Neuronal stem cell (in vitro differentiated cells): ENCODE data around the gene FOXP1.

Experiments used
- DNase-seq: peaks from one replicate; pipeline ENCODE4 v3.0.0-alpha.2; 2013; ENCODE audit warnings: low spot score
- H2AFZ ChIP-seq: one replicate; pipeline ENCODE4 v1.6.1; 2013; ENCODE audit warnings: mild to moderate bottlenecking, low read length, inconsistent platforms
- H2AK5ac ChIP-seq: 2 replicates; pipeline ENCODE4 v1.6.1; 2013; ENCODE audit warnings: low read depth, mild to moderate bottlenecking, inconsistent platforms, low read length, moderate library complexity, mixed read lengths
- H2BK120ac ChIP-seq: 2 replicates; pipeline ENCODE4 v1.6.1; 2013; ENCODE audit warnings: low read depth, mild to moderate bottlenecking, inconsistent platforms, low read length, moderate library complexity, mixed read lengths
- H2BK12ac ChIP-seq: one replicate; pipeline ENCODE4 v1.6.1; 2013; ENCODE audit warnings: low read length, inconsistent platforms
- H2BK15ac ChIP-seq: 2 replicates; pipeline ENCODE4 v1.6.1; 2013; ENCODE audit warnings: mild to moderate bottlenecking, low read length, inconsistent platforms, mixed read lengths
- H2BK5ac ChIP-seq: one replicate; pipeline ENCODE4 v1.6.1; 2013; ENCODE audit warnings: inconsistent platforms, mild to moderate bottlenecking, low read length, moderate library complexity
- H3K14ac ChIP-seq: one replicate; pipeline ENCODE4 v1.6.1; 2013; ENCODE audit warnings: low read length, inconsistent platforms
- H3K18ac ChIP-seq: 2 replicates; pipeline ENCODE4 v1.6.1; 2013; ENCODE audit warnings: low read length, inconsistent platforms
- H3K23ac ChIP-seq: 2 replicates; pipeline ENCODE4 v1.6.1; 2013; ENCODE audit warnings: low read depth, mild to moderate bottlenecking, mixed read lengths, low read length, inconsistent platforms; ENCODE audit not compliant: poor library complexity
- H3K27ac ChIP-seq: replicated peaks from 3 replicates; pipeline ENCODE4 v1.5.1; 2013; ENCODE audit warnings: low read length, inconsistent platforms
- H3K27me3 ChIP-seq, 3 experiments: 2 replicates each; pipeline ENCODE4 v1.6.1; 2013; ENCODE audit warnings: low read length in 3 of 3, mild to moderate bottlenecking in 2 of 3, inconsistent platforms in 1 of 3, low read depth in 1 of 3, mixed read lengths in 1 of 3, moderate library complexity in 1 of 3; ENCODE audit not compliant: control insufficient read depth in 3 of 3, insufficient read depth in 3 of 3
- H3K36me3 ChIP-seq, 2 donors: replicated peaks in 1 of 2; 2 replicates each; pipeline ENCODE4 v1.6.1; 2013; ENCODE audit warnings: low read length in 2 of 2; ENCODE audit not compliant: control insufficient read depth in 2 of 2, insufficient read depth in 2 of 2
- H3K4ac ChIP-seq: 2 replicates; pipeline ENCODE4 v1.6.1; 2013; ENCODE audit warnings: inconsistent platforms, mild to moderate bottlenecking, low read length, moderate library complexity
- H3K4me1 ChIP-seq, 2 donors: 1 replicate in 1 of 2; 2 replicates in 1 of 2; pipeline ENCODE4 v1.6.1; 2013; ENCODE audit warnings: low read length in 2 of 2, low read depth in 1 of 2; ENCODE audit not compliant: control insufficient read depth in 2 of 2, insufficient read depth in 1 of 2
- H3K4me2 ChIP-seq: one replicate; pipeline ENCODE4 v1.6.1; 2013; ENCODE audit warnings: mild to moderate bottlenecking, low read length, inconsistent platforms; ENCODE audit not compliant: insufficient read depth, poor library complexity, severe bottlenecking
- H3K4me3 ChIP-seq, 2 donors: 2 replicates each; pipeline ENCODE4 v1.5.1; 2013; ENCODE audit warnings: low read length in 2 of 2, mild to moderate bottlenecking in 2 of 2, inconsistent platforms in 1 of 2, moderate library complexity in 1 of 2
- H3K79me1 ChIP-seq: one replicate; pipeline ENCODE4 v1.6.1; 2013; ENCODE audit warnings: low read depth, mild to moderate bottlenecking, inconsistent platforms, low read length, moderate library complexity
- H3K9ac ChIP-seq: one replicate; pipeline ENCODE4 v1.6.1; 2013; ENCODE audit warnings: mild to moderate bottlenecking, low read depth, low read length, inconsistent platforms; ENCODE audit not compliant: poor library complexity
- H3K9me3 ChIP-seq, 2 donors: replicated peaks in 1 of 2; 2 replicates each; pipeline versions ENCODE3 to v1.6.1; 2013; ENCODE audit warnings: low read length in 2 of 2, mild to moderate bottlenecking in 2 of 2, inconsistent platforms in 1 of 2, low read depth in 1 of 2, mixed read lengths in 1 of 2, moderate library complexity in 1 of 2; ENCODE audit not compliant: control insufficient read depth in 2 of 2, insufficient read depth in 1 of 2
- H4K8ac ChIP-seq: one replicate; pipeline ENCODE4 v1.6.1; 2013; ENCODE audit warnings: low read depth, mild to moderate bottlenecking, inconsistent platforms, low read length, moderate library complexity
- H4K91ac ChIP-seq: one replicate; pipeline ENCODE4 v1.6.1; 2013; ENCODE audit warnings: low read length, low read depth, mild to moderate bottlenecking, inconsistent platforms; ENCODE audit not compliant: poor library complexity
- WGBS, 2 donors: extraction: QIAGEN DNeasy Blood & Tissue Kit; methylation state at CpG; one replicate each; pipeline ENCODE4 v1.1.7; 2013; ENCODE audit warnings: missing lambda C conversion rate in 2 of 2, mixed read lengths in 1 of 2; ENCODE audit not compliant: insufficient read length in 2 of 2, insufficient replicate concordance in 1 of 2; ENCODE audit errors: extremely low coverage in 2 of 2; 5-methylcytosine and 5-hydroxymethylcytosine counted together

The FOXP1 gene

DNA sequence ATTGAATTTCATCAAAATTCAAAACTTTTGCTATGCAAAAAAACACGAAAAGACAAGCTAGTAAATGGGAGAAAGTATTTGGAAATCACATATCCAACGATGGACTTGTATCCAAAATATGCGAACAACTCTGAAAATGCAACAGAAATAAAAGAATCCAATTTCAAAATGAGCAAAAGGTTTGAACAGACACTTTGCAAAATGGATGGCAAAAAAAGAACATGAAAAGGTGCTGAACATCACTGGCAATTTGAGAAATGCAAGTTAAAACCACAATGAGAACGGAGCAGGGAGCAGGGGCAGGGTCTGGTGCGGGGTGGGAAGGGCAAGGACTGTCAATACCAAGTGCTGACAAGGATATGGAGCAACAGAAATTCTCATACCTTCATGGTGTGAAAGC lies 23.1 kb upstream of the FOXP1 start:
- H3K23ac ChIP-seq = no peak overlapping the region
- H2BK5ac ChIP-seq = no peak overlapping the region
- H3K4me3 ChIP-seq = no peak overlapping the region
- no peak overlapping the region for H2BK12ac ChIP-seq
- no peak overlapping the region for H2BK120ac ChIP-seq
- H3K9ac ChIP-seq = no peak overlapping the region
- H3K18ac ChIP-seq = no peak overlapping the region
- no peaks in the 10 kb centered on the region for H3K79me1 ChIP-seq
- no peak overlapping the region for H2AFZ ChIP-seq
- H2BK15ac ChIP-seq = no peak overlapping the region
- peaks cover 0 to 2% of the 10 kb centered on the region in 2 donors for H3K9me3 ChIP-seq
- no peak overlapping the region for H3K27ac ChIP-seq
- H4K91ac ChIP-seq = no peak overlapping the region
- H3K4ac ChIP-seq = no peak overlapping the region
- H3K27me3 ChIP-seq = peaks cover 0 to 4% (median 0%) of the 10 kb centered on the region in 3 experiments
- H3K14ac ChIP-seq = no peak overlapping the region
- DNase-seq = no peak
- H3K4me1 ChIP-seq = no peaks in the 10 kb centered on the region
- H3K36me3 ChIP-seq = no peaks in the 10 kb centered on the region
- WGBS, 2 donors = no CpG with 5 or more reads among the region's 5 CpGs
- H2AK5ac ChIP-seq = no peak overlapping the region
- H3K4me2 ChIP-seq = no peak overlapping the region
- no peak overlapping the region for H4K8ac ChIP-seq

DNA sequence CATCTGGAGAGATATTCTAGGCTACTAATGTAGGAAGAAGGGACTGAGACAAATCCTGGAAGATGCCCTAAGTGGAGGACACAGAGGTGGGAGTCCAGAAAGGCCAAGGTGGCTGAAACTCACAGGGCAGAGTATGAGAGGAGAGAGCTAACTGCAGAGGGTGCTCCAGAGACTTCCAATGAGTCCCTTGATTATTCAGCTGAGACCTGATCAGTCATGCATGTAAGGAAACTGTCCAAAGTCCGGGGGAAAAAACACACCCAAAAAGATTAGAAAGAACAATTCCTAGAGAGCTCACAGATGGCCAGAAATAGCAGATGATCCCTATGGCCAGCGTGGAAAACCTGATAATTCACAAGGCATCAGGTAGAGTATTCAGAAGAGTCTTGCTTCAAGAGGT lies 18.7 kb upstream of the FOXP1 start:
- Histone ChIP-seq H2AFZ (no peak overlapping the region), H2BK12ac (no peak overlapping the region), H4K91ac (no peak overlapping the region), H2BK5ac (no peak overlapping the region), H3K27ac (no peak overlapping the region), H3K9me3 (peaks cover 0 to 4% of the 10 kb centered on the region in 2 donors), H2AK5ac (no peak overlapping the region), H2BK120ac (no peak overlapping the region), H3K27me3 (peaks cover 0 to 4% (median 0%) of the 10 kb centered on the region in 3 experiments), H3K4me1 (no peaks in the 10 kb centered on the region), H3K9ac (no peak overlapping the region), H3K79me1 (no peaks in the 10 kb centered on the region), H3K36me3 (no peaks in the 10 kb centered on the region), H3K14ac (no peak overlapping the region), H2BK15ac (no peak overlapping the region), H3K4me3 (no peak overlapping the region), H3K4me2 (no peak overlapping the region), H3K23ac (no peak overlapping the region), H4K8ac (no peak overlapping the region), H3K18ac (no peak overlapping the region), H3K4ac (no peak overlapping the region)
- no peak for DNase-seq
- WGBS, 2 donors = no CpG with 5 or more reads among the region's 2 CpGs

DNA sequence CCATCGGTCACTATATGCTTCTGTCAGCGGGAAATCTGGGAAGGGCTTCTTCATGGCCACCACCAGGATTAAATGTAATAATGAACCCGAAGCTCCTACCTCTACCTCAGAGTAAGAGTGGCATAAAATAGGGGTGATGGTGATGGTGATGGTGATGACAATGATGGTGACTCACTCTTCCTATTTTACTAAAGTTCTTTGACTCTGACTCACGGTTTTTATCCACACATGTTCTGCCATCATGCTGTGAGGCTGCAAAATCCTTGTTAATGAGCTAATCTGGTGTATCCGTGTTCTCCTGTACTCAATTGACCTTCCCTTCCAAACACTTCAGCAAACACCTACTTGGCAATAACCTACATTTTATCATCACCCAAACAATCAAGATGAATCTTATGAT lies 18.3 kb upstream of the FOXP1 start:
- Histone ChIP-seq H3K4me1 (no peaks in the 10 kb centered on the region), H4K8ac (no peak overlapping the region), H3K36me3 (no peaks in the 10 kb centered on the region), H4K91ac (no peak overlapping the region), H2AK5ac (no peak overlapping the region), H3K79me1 (no peaks in the 10 kb centered on the region), H3K27ac (no peak overlapping the region), H3K4me3 (no peak overlapping the region), H2BK12ac (no peak overlapping the region), H2AFZ (no peak overlapping the region), H2BK120ac (no peak overlapping the region), H3K23ac (no peak overlapping the region), H3K9me3 (peaks cover 0 to 4% of the 10 kb centered on the region in 2 donors), H2BK5ac (no peak overlapping the region), H3K4me2 (no peak overlapping the region), H3K9ac (no peak overlapping the region), H3K4ac (no peak overlapping the region), H2BK15ac (no peak overlapping the region), H3K18ac (no peak overlapping the region), H3K14ac (no peak overlapping the region), H3K27me3 (peaks cover 0 to 4% (median 0%) of the 10 kb centered on the region in 3 experiments)
- no CpG with 5 or more reads among the region's 5 CpGs for WGBS, 2 donors
- no peak for DNase-seq

DNA sequence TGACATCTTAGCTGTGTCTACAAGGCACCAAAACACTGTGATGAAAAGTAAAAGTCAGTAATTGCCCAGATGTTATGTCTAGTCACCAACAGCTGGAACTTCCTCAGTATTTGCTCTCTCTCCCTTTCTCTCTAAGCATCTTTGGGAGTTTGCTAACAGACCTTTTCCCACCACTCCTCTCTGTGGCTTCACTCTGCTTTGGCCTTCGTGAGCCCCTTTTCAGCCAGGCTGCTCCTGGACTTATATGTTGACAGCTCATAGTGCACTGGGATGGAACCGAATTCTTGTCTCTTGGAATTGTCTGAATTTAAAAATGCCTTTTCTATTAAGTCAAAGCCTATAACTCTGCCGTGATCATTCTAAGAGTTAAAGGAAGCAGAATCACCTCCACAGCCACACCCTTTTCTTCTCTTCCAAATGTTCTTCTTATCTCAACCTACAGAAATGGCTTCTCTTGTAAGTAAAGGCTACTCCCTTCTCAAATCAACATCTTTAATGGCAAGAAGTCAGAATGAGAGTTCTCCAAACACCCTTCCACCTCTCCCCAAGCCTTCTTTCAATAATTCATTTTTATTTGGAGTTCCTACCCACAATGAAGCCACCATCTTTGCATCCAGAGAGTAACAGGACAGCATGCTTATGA lies 17.2 kb upstream of the FOXP1 start:
- Histone ChIP-seq H3K27ac (no peak overlapping the region), H3K9ac (no peak overlapping the region), H2AK5ac (no peak overlapping the region), H3K18ac (no peak overlapping the region), H2BK12ac (no peak overlapping the region), H3K4me2 (no peak overlapping the region), H3K9me3 (peaks cover 0 to 2% of the 10 kb centered on the region in 2 donors), H3K14ac (no peak overlapping the region), H3K4ac (no peak overlapping the region), H3K27me3 (peaks cover 0 to 4% (median 0%) of the 10 kb centered on the region in 3 experiments), H3K23ac (no peak overlapping the region), H3K36me3 (no peaks in the 10 kb centered on the region), H4K91ac (no peak overlapping the region), H4K8ac (no peak overlapping the region), H2AFZ (no peak overlapping the region), H3K79me1 (no peaks in the 10 kb centered on the region), H2BK120ac (no peak overlapping the region), H3K4me3 (no peak overlapping the region), H2BK15ac (no peak overlapping the region), H3K4me1 (no peaks in the 10 kb centered on the region), H2BK5ac (no peak overlapping the region)
- no peak for DNase-seq
- WGBS, 2 donors = no CpG with 5 or more reads among the region's 3 CpGs
